AG09309 (cell line): ENCODE measurements around the gene MLX.
A peak's percentile ranks its signal among the peaks of the same experiment; 100 is the strongest.

Experiments
- DNase-seq: peaks from one replicate; pipeline ENCODE4 v3.0.0-alpha.2; 2010; ENCODE audit warnings: low read depth
- H3K4me3 ChIP-seq: 2 replicates; pipeline ENCODE4 v1.5.1; 2011; ENCODE audit warnings: mild to moderate bottlenecking, low read depth, low read length, moderate library complexity; ENCODE audit not compliant: control insufficient read depth
- CTCF ChIP-seq: IDR thresholded peaks from 2 replicates; pipeline ENCODE4 v1.5.1; 2011; ENCODE audit warnings: mild to moderate bottlenecking, low read depth, low read length, inconsistent platforms; ENCODE audit not compliant: insufficient read depth, control insufficient read depth; ENCODE audit errors: missing control alignments

The MLX gene

GRCh38 chr17:42577532-42578281 is 10.8 kb downstream of the MLX start, which contains the start of gene PSMC3IP:
PSMC3IP (minus strand) TSS chr17:42577729; CDS start chr17:42577686, 43 bp downstream.
- H3K4me3 ChIP-seq = peak within 1 kb of the TSS; percentile 70
- DNase-seq = peak; percentile 72
- peak; percentile 40 for TF ChIP-seq CTCF

GRCh38 chr17:42578282-42578869 is 11.5 kb downstream of the MLX start:
- DNase-seq = no peak
- TF ChIP-seq CTCF = peak; percentile 80

GRCh38 chr17:42579794-42580551 is 13.1 kb downstream of the MLX start:
- no peak for DNase-seq
- no peak for TF ChIP-seq CTCF
- H3K4me3 ChIP-seq = no peak overlapping the region

More at GRCh38 chr17:42578282-42578869, 11.5 kb downstream of the MLX start:
- peak overlapping the region; percentile 70 for H3K4me3 ChIP-seq

- DNase-seq = no peak
- H3K4me3 ChIP-seq = no peak overlapping the region
- no peak for TF ChIP-seq CTCF
These were observed 14.9 kb downstream of the MLX start for GRCh38 chr17:42581744-42582270.

- no peak for TF ChIP-seq CTCF
- H3K4me3 ChIP-seq = no peak overlapping the region
- DNase-seq = no peak
These were observed 18.0 kb downstream of the MLX start for GRCh38 chr17:42584880-42585279.

- DNase-seq = no peak
- no peak for TF ChIP-seq CTCF
- H3K4me3 ChIP-seq = no peak overlapping the region
These were observed 18.5 kb downstream of the MLX start for GRCh38 chr17:42585353-42585752.
